ENCODE measurements around the gene PRADC1.
"Not testable (repeated sequence)": the region's sequence is repeated elsewhere in the genome, so short reads cannot be mapped to it uniquely, and the experiment has no call there.

PRADC1 gene

GRCh38 chr2:73264332-73264606, 31.2 kb upstream of the PRADC1 start:
- Histone ChIP-seq H2BK12ac (ENCODE audit: low read length) (no peak overlapping the region), H3K36me3 (replicated peaks in 1 of 2; ENCODE audit: control insufficient read depth in 2 of 2, insufficient read depth in 2 of 2, low read length in 2 of 2) (peaks cover 3 to 6% of the 10 kb centered on the region in 2 donors), H2AFZ (ENCODE audit: low read length) (no peak overlapping the region), H3K4me2 (ENCODE audit: insufficient read depth, low read length, poor library complexity, severe bottlenecking) (no peak overlapping the region), H4K91ac (ENCODE audit: low read depth, low read length, poor library complexity) (no peak overlapping the region), H3K4me1 (ENCODE audit: control insufficient read depth in 2 of 2, insufficient read depth in 1 of 2, low read depth in 1 of 2, low read length in 2 of 2) (peaks cover 0 to 7% of the 10 kb centered on the region in 2 donors), H2BK15ac (ENCODE audit: low read length) (no peak overlapping the region), H3K27me3 (ENCODE audit: control insufficient read depth in 3 of 3, insufficient read depth in 3 of 3, low read depth in 1 of 3, low read length in 3 of 3) (peaks cover 0 to 15% (median 8%) of the 10 kb centered on the region in 3 experiments), H3K4me3 (ENCODE audit: low read length in 2 of 2) (no peak overlapping the region), H3K18ac (ENCODE audit: low read length) (peak overlapping the region; percentile 38), H3K23ac (ENCODE audit: low read depth, low read length, poor library complexity) (no peak overlapping the region), H2BK120ac (ENCODE audit: low read depth, low read length) (no peak overlapping the region), H3K9me3 (replicated peaks in 1 of 2; ENCODE audit: control insufficient read depth in 2 of 2, insufficient read depth in 1 of 2, low read depth in 1 of 2, low read length in 2 of 2) (no peaks in the 10 kb centered on the region), H3K27ac (replicated peaks; ENCODE audit: low read length) (no peak overlapping the region), H2BK5ac (ENCODE audit: low read length) (no peak overlapping the region), H3K4ac (ENCODE audit: low read length) (no peak overlapping the region), H3K9ac (ENCODE audit: low read depth, low read length, poor library complexity) (no peak overlapping the region), H3K14ac (ENCODE audit: low read length) (no peak overlapping the region), H3K79me1 (ENCODE audit: low read depth, low read length) (peaks cover 7% of the 10 kb centered on the region), H2AK5ac (ENCODE audit: low read depth, low read length) (no peak overlapping the region), H4K8ac (ENCODE audit: low read depth, low read length) (no peak overlapping the region)
- WGBS, 2 donors (ENCODE audit: extremely low coverage in 2 of 2, insufficient read length in 2 of 2, insufficient replicate concordance in 1 of 2) = no CpG with 5 or more reads among the region's 15 CpGs
- DNase-seq (ENCODE audit: low spot score) = no peak

- no peak overlapping the region for H3K14ac ChIP-seq (ENCODE audit: low read length)
- H2BK15ac ChIP-seq (ENCODE audit: low read length) = no peak overlapping the region
- H3K4me3 ChIP-seq (ENCODE audit: low read length in 2 of 2) = no peak overlapping the region
- H3K9ac ChIP-seq (ENCODE audit: low read depth, low read length, poor library complexity) = no peak overlapping the region
- DNase-seq (ENCODE audit: low spot score) = no peak
- H3K27me3 ChIP-seq (ENCODE audit: control insufficient read depth in 3 of 3, insufficient read depth in 3 of 3, low read depth in 1 of 3, low read length in 3 of 3) = peaks cover 0 to 9% (median 3%) of the 10 kb centered on the region in 3 experiments
- no peak overlapping the region for H4K8ac ChIP-seq (ENCODE audit: low read depth, low read length)
- peaks cover 0 to 6% of the 10 kb centered on the region in 2 donors for H3K4me1 ChIP-seq (ENCODE audit: control insufficient read depth in 2 of 2, insufficient read depth in 1 of 2, low read depth in 1 of 2, low read length in 2 of 2)
- H2AFZ ChIP-seq (ENCODE audit: low read length) = no peak overlapping the region
- H3K18ac ChIP-seq (ENCODE audit: low read length) = peak overlapping the region; percentile 38
- H3K4me2 ChIP-seq (ENCODE audit: insufficient read depth, low read length, poor library complexity, severe bottlenecking) = no peak overlapping the region
- no peak overlapping the region for H2AK5ac ChIP-seq (ENCODE audit: low read depth, low read length)
- no peak overlapping the region for H3K27ac ChIP-seq (replicated peaks; ENCODE audit: low read length)
- peaks cover 7% of the 10 kb centered on the region for H3K79me1 ChIP-seq (ENCODE audit: low read depth, low read length)
- no peak overlapping the region for H2BK120ac ChIP-seq (ENCODE audit: low read depth, low read length)
- no CpG with 5 or more reads among the region's 16 CpGs for WGBS, 2 donors (ENCODE audit: extremely low coverage in 2 of 2, insufficient read length in 2 of 2, insufficient replicate concordance in 1 of 2)
- no peak overlapping the region for H2BK5ac ChIP-seq (ENCODE audit: low read length)
- no peak overlapping the region for H3K23ac ChIP-seq (ENCODE audit: low read depth, low read length, poor library complexity)
- H3K36me3 ChIP-seq (replicated peaks in 1 of 2; ENCODE audit: control insufficient read depth in 2 of 2, insufficient read depth in 2 of 2, low read length in 2 of 2) = peaks cover 4 to 6% of the 10 kb centered on the region in 2 donors
- H3K9me3 ChIP-seq (replicated peaks in 1 of 2; ENCODE audit: control insufficient read depth in 2 of 2, insufficient read depth in 1 of 2, low read depth in 1 of 2, low read length in 2 of 2) = no peaks in the 10 kb centered on the region
- no peak overlapping the region for H4K91ac ChIP-seq (ENCODE audit: low read depth, low read length, poor library complexity)
- H3K4ac ChIP-seq (ENCODE audit: low read length) = no peak overlapping the region
- H2BK12ac ChIP-seq (ENCODE audit: low read length) = no peak overlapping the region
Measured at GRCh38 chr2:73263540-73264331, 30.7 kb upstream of the PRADC1 start.

- not testable (repeated sequence) for H3K27ac ChIP-seq (replicated peaks; ENCODE audit: low read length); H3K4ac ChIP-seq (ENCODE audit: low read length); H2BK120ac ChIP-seq (ENCODE audit: low read depth, low read length); H3K4me2 ChIP-seq (ENCODE audit: insufficient read depth, low read length, poor library complexity, severe bottlenecking); H2AK5ac ChIP-seq (ENCODE audit: low read depth, low read length); H3K79me1 ChIP-seq (ENCODE audit: low read depth, low read length); H2AFZ ChIP-seq (ENCODE audit: low read length); H3K36me3 ChIP-seq (replicated peaks in 1 of 2; ENCODE audit: control insufficient read depth in 2 of 2, insufficient read depth in 2 of 2, low read length in 2 of 2); H4K91ac ChIP-seq (ENCODE audit: low read depth, low read length, poor library complexity); H2BK15ac ChIP-seq (ENCODE audit: low read length); H3K9ac ChIP-seq (ENCODE audit: low read depth, low read length, poor library complexity); H3K27me3 ChIP-seq (ENCODE audit: control insufficient read depth in 3 of 3, insufficient read depth in 3 of 3, low read depth in 1 of 3, low read length in 3 of 3); H3K4me3 ChIP-seq (ENCODE audit: low read length in 2 of 2); H2BK12ac ChIP-seq (ENCODE audit: low read length); H4K8ac ChIP-seq (ENCODE audit: low read depth, low read length); H3K9me3 ChIP-seq (replicated peaks in 1 of 2; ENCODE audit: control insufficient read depth in 2 of 2, insufficient read depth in 1 of 2, low read depth in 1 of 2, low read length in 2 of 2); H3K23ac ChIP-seq (ENCODE audit: low read depth, low read length, poor library complexity); H2BK5ac ChIP-seq (ENCODE audit: low read length); H3K14ac ChIP-seq (ENCODE audit: low read length); H3K4me1 ChIP-seq (ENCODE audit: control insufficient read depth in 2 of 2, insufficient read depth in 1 of 2, low read depth in 1 of 2, low read length in 2 of 2); DNase-seq (ENCODE audit: low spot score)
- WGBS, 2 donors (ENCODE audit: extremely low coverage in 2 of 2, insufficient read length in 2 of 2, insufficient replicate concordance in 1 of 2) = no CpG with 5 or more reads among the region's 18 CpGs
- H3K18ac ChIP-seq (ENCODE audit: low read length) = peak overlapping the region; percentile 38
Measured at GRCh38 chr2:73262691-73263429, 29.8 kb upstream of the PRADC1 start.

GRCh38 chr2:73262108-73262651, 29.1 kb upstream of the PRADC1 start:
- Histone ChIP-seq H2BK120ac (ENCODE audit: low read depth, low read length) (no peak overlapping the region), H4K8ac (ENCODE audit: low read depth, low read length) (no peak overlapping the region), H3K4me3 (ENCODE audit: low read length in 2 of 2) (no peak overlapping the region), H3K9ac (ENCODE audit: low read depth, low read length, poor library complexity) (no peak overlapping the region), H3K9me3 (replicated peaks in 1 of 2; ENCODE audit: control insufficient read depth in 2 of 2, insufficient read depth in 1 of 2, low read depth in 1 of 2, low read length in 2 of 2) (no peaks in the 10 kb centered on the region), H3K79me1 (ENCODE audit: low read depth, low read length) (peaks cover 7% of the 10 kb centered on the region), H3K4me1 (ENCODE audit: control insufficient read depth in 2 of 2, insufficient read depth in 1 of 2, low read depth in 1 of 2, low read length in 2 of 2) (peaks cover 0 to 2% of the 10 kb centered on the region in 2 donors), H3K23ac (ENCODE audit: low read depth, low read length, poor library complexity) (no peak overlapping the region), H3K4ac (ENCODE audit: low read length) (no peak overlapping the region), H3K14ac (ENCODE audit: low read length) (no peak overlapping the region), H3K4me2 (ENCODE audit: insufficient read depth, low read length, poor library complexity, severe bottlenecking) (no peak overlapping the region), H2BK5ac (ENCODE audit: low read length) (no peak overlapping the region), H2BK12ac (ENCODE audit: low read length) (no peak overlapping the region), H3K27me3 (ENCODE audit: control insufficient read depth in 3 of 3, insufficient read depth in 3 of 3, low read depth in 1 of 3, low read length in 3 of 3) (no peaks in the 10 kb centered on the region), H4K91ac (ENCODE audit: low read depth, low read length, poor library complexity) (no peak overlapping the region), H2BK15ac (ENCODE audit: low read length) (no peak overlapping the region), H3K27ac (replicated peaks; ENCODE audit: low read length) (no peak overlapping the region), H2AK5ac (ENCODE audit: low read depth, low read length) (no peak overlapping the region), H2AFZ (ENCODE audit: low read length) (no peak overlapping the region), H3K18ac (ENCODE audit: low read length) (no peak overlapping the region), H3K36me3 (replicated peaks in 1 of 2; ENCODE audit: control insufficient read depth in 2 of 2, insufficient read depth in 2 of 2, low read length in 2 of 2) (peaks cover 6 to 9% of the 10 kb centered on the region in 2 donors)
- DNase-seq (ENCODE audit: low spot score) = no peak
- no CpG with 5 or more reads among the region's 4 CpGs for WGBS, 2 donors (ENCODE audit: extremely low coverage in 2 of 2, insufficient read length in 2 of 2, insufficient replicate concordance in 1 of 2)

All from neuronal stem cell (in vitro differentiated cells).